GM21515 (cell line): ENCODE measurements around the gene STMN3.
"Not testable (repeated sequence)": the region's sequence is repeated elsewhere in the genome, so short reads cannot be mapped to it uniquely, and the experiment has no call there.

Source experiments
- ATAC-seq: cut with Tn5 transposase; IDR thresholded peaks from one replicate; pipeline ENCODE4 v1.9.1; 2021; ENCODE audit not compliant: unreplicated experiment

STMN3 gene

GRCh38 chr20:63617876-63618265 lies 35.4 kb downstream of the STMN3 start:
- no peak for ATAC-seq

- ATAC-seq: no peak
Measured at GRCh38 chr20:63617092-63617875, 35.9 kb downstream of the STMN3 start.

GRCh38 chr20:63613863-63614594 lies 39.2 kb downstream of the STMN3 start:
- not testable (repeated sequence) for ATAC-seq

GRCh38 chr20:63612276-63612931 lies 40.8 kb downstream of the STMN3 start:
- ATAC-seq: no peak

- no peak for ATAC-seq
Measured at GRCh38 chr20:63611646-63612045, 41.6 kb downstream of the STMN3 start.

- ATAC-seq: no peak
Measured at GRCh38 chr20:63610581-63611435, 42.4 kb downstream of the STMN3 start.

GRCh38 chr20:63606686-63607085 lies 46.5 kb downstream of the STMN3 start:
- ATAC-seq: no peak

- ATAC-seq: no peak
Measured at GRCh38 chr20:63602321-63602720, 50.9 kb downstream of the STMN3 start.

GRCh38 chr20:63601679-63602078 lies 51.5 kb downstream of the STMN3 start:
- ATAC-seq: not testable (repeated sequence)

- no peak for ATAC-seq
Measured at GRCh38 chr20:63599396-63600050, 53.7 kb downstream of the STMN3 start.

- no peak for ATAC-seq
Measured at GRCh38 chr20:63598479-63599395, 54.5 kb downstream of the STMN3 start.

- ATAC-seq: no peak
Measured at GRCh38 chr20:63597651-63598478, 55.4 kb downstream of the STMN3 start.

- ATAC-seq: no peak
Measured at GRCh38 chr20:63596423-63596822, 56.8 kb downstream of the STMN3 start.

- no peak for ATAC-seq
Measured at GRCh38 chr20:63595416-63596127, 57.7 kb downstream of the STMN3 start.

- ATAC-seq: no peak
Measured at GRCh38 chr20:63594043-63594561, 59.1 kb downstream of the STMN3 start.

- ATAC-seq: no peak
Measured at GRCh38 chr20:63592661-63593060, 60.6 kb downstream of the STMN3 start.

GRCh38 chr20:63591786-63592355 lies 61.4 kb downstream of the STMN3 start:
- ATAC-seq: no peak
